Lower leg skin (tissue), 4 donors: ENCODE data around the gene UST. TPM values are rescaled to one million over a fixed set of nuclear protein-coding genes. Genes with fewer than 3 reads are reported as not detected.
"Not testable (repeated sequence)": the region's sequence is repeated elsewhere in the genome, so short reads cannot be mapped to it uniquely, and the experiment has no call there.

Experiments used
- DNase-seq, 2 donors: peaks; one replicate each; pipeline ENCODE4 v3.0.0-alpha.2; 2019; ENCODE audit warnings: low spot score in 2 of 2
- H3K4me3 ChIP-seq: fragments of 200-600 bp; sonication (generic); 2 replicates; pipeline ENCODE4 v1.5.1; 2017; ENCODE audit warnings: mild to moderate bottlenecking, low read depth; ENCODE audit not compliant: poor library complexity, severe bottlenecking
- POLR2A ChIP-seq, 2 donors: fragments of 450-650 bp; IDR thresholded peaks; one replicate each; pipeline ENCODE4 v1.6.1; 2016 to 2017; ENCODE audit warnings: antibody characterized with exemption in 2 of 2, mild to moderate bottlenecking in 1 of 2, moderate library complexity in 1 of 2
- WGBS, 2 donors: methylation state at CpG; one replicate each; pipeline ENCODE4 v1.1.5; 2018; 5-methylcytosine and 5-hydroxymethylcytosine counted together
- intact Hi-C: fragments of 100-400 bp; cut with DNase I; formaldehyde crosslinking; loops from one replicate; pipeline ENCODE4 v1.15.0; 2023; ENCODE audit warnings: low total_unique reads
- total RNA-seq, 4 donors: library from RNA; depleted of rRNA; stranded (reverse); fragments of >200 nt; gene quantifications; one replicate each; pipeline ENCODE4 v1.1.0, GENCODE V29; 2016
- TF ChIP-seq, protein P1 (sequence below), 3 donors: fragments of 450-650 bp; IDR thresholded peaks; one replicate each; pipeline ENCODE4 v1.5.1; 2016; ENCODE audit warnings: antibody characterized with exemption in 3 of 3, mild to moderate bottlenecking in 3 of 3, moderate library complexity in 2 of 3

Gene UST
- total RNA-seq, 4 donors from 2014 or later = 12.2 to 21.7 (median 17.7) TPM

DNA sequence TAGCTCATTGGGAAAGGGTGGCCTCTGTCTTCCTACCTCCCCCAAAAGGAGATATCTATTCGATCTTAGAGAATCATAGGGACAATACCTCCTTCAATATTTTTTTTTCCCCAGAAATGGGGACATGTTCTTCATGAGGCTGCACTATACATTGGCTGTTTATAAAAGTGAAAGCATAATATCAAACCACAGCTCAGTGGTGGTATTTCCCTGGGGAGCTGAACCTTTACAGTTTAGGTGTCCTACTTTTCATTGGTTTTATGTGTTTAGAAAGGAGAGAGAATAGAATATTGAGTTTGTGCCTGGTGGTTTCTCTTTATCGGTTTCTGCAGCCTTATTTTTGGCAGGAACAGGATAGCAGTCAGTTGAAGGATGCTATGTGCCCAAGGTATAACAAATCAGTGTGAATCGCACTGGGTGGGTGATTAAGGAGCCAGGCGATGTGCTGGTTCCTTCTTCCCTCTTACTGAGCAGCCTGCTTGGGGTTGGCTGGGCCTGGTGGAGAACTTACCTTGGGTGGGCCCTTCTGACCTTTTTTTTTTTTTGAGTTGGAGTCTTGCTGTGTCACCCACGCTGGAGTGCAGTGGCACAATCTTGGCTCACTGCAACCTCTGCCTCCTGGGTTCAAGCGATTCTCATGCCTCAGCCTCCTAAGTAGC, 25.2 kb downstream of the UST start:
- intact Hi-C loops = no loop called here
- H3K4me3 ChIP-seq = no peak overlapping the region
- WGBS, 2 donors = 89 to 92% methylated on average over 6 of the region's 6 CpGs
- no peak for DNase-seq
- TF ChIP-seq POLR2A (IDR thresholded peaks at IDR 0.05) = no peak
- TF ChIP-seq, protein P1, sequence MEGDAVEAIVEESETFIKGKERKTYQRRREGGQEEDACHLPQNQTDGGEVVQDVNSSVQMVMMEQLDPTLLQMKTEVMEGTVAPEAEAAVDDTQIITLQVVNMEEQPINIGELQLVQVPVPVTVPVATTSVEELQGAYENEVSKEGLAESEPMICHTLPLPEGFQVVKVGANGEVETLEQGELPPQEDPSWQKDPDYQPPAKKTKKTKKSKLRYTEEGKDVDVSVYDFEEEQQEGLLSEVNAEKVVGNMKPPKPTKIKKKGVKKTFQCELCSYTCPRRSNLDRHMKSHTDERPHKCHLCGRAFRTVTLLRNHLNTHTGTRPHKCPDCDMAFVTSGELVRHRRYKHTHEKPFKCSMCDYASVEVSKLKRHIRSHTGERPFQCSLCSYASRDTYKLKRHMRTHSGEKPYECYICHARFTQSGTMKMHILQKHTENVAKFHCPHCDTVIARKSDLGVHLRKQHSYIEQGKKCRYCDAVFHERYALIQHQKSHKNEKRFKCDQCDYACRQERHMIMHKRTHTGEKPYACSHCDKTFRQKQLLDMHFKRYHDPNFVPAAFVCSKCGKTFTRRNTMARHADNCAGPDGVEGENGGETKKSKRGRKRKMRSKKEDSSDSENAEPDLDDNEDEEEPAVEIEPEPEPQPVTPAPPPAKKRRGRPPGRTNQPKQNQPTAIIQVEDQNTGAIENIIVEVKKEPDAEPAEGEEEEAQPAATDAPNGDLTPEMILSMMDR (IDR thresholded peaks at IDR 0.05) = no peak

DNA sequence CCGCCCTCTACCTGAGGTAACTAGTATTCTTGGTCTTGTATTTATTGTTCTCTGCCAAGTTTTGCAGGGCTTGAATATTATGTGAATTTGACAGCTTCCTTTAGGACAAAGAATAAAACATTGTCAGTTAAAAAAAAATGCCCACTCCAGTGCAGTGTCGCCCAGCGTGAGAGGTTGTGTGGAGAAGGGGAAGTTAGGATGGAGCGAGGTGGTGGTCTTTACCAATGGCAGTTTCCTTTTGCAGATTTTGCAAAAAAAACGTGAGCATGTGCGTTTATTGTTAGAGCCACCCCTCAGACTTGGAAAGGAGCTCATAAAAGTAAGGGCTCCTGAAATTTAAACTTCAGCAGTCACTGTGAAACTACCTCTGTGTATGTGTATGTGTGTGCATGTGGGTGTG, 28.3 kb downstream of the UST start:
- no peak overlapping the region for H3K4me3 ChIP-seq
- no peak for DNase-seq
- intact Hi-C loops = no loop called here
- TF ChIP-seq POLR2A (IDR thresholded peaks at IDR 0.05) = no peak
- TF ChIP-seq, protein P1 (IDR thresholded peaks at IDR 0.05) = no peak
- 73 to 82% methylated on average over 6 of the region's 6 CpGs for WGBS, 2 donors

DNA sequence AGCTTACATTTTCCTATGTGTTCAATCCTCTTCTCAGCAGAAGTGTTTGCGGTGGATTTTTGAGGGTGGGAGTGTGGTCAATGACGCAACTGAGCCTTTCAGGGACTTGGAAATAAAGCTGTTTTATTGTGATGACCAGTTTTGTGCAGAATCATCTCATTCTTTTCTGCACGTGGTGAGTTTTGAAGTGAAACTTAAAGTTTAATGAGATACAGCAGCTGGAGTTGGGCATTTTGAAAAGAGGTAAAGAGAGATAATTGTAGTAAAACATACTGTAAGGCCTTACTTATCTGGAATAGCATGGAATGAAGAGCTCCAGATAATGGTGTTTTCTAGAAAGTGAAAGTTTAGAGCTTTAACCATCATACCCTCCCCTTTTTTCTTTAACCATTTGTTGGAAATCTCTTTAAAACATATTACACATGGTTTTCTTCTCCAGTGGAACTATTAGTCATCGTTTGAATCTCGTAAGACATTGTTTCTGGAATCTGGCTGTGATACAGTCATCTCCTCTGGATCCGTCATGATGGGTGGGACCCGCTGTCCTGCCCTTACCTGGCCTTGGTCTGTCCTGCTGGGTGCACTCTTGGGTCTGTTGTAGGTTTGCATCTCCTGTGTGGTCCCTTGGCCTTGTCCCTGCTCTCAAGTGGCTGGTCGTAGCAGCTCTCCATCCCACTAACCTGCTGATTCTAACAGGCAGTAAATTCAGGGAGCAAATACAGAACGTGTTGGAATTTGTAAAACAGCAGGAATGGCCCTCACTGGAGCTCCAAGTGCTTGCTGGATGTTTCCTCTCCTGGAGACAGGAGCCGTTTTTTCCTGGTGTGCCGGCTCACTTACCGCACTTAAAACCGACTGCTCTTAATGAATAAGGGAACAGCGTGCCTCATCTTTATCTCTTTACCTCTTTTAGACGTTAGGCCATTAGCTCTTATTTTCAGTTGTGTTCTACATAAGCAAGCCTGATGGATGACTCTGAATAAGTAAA, 29.8 kb downstream of the UST start:
- WGBS, 2 donors = 49 to 50% methylated on average over 15 of the region's 15 CpGs
- intact Hi-C loops = no loop called here
- no peak overlapping the region for H3K4me3 ChIP-seq
- no peak for DNase-seq
- TF ChIP-seq, protein P1 (IDR thresholded peaks at IDR 0.05) = no peak
- TF ChIP-seq POLR2A (IDR thresholded peaks at IDR 0.05) = no peak

DNA sequence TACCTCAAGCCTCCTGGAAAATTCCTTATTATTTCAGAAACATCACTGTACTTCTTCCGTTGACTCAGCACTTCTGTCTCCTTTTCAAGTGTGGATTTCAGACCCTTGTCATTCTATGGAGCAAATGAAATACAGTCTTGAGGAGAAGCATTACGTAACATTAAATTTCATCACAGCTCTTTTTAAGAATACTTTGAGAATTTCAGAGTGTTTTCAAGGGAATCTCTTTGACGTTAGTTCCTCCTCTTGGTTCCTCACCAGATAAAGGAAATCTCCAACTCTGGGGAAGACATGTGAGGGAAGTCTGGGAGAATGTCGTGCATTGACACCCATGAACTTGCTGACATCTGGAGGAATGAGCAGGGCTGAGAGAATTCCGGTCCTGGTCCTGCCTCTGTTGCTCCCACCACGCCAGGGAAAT, 32.3 kb downstream of the UST start:
- no peak overlapping the region for H3K4me3 ChIP-seq
- TF ChIP-seq POLR2A (IDR thresholded peaks at IDR 0.05) = no peak
- TF ChIP-seq, protein P1 (IDR thresholded peaks at IDR 0.05) = no peak
- 67 to 72% methylated on average over 6 of the region's 6 CpGs for WGBS, 2 donors
- no peak for DNase-seq
- intact Hi-C loops = no loop called here

DNA sequence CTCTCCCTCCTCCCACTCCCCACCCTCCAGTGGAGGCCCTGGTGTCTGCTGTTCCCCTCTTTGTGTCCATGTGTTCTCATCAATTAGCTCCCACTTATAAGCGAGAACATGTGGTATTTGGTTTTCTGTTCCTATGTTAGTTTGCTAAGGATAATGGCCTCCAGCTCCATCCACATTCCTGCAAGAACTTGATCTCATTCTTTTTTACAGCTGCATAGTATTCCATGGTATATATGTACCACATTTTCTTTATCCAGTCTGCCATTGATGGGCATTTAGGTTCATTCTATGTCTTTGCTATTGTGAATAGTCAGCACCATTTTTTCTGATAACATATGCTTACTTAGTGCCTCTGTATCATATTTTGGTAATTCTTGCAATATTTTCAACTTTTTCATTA, 33.6 kb downstream of the UST start:
- intact Hi-C loops, H3K4me3 ChIP-seq, DNase-seq: not testable (repeated sequence)
- WGBS, 2 donors = 92 to 100% methylated on average over 1 of the region's 1 CpG

DNA sequence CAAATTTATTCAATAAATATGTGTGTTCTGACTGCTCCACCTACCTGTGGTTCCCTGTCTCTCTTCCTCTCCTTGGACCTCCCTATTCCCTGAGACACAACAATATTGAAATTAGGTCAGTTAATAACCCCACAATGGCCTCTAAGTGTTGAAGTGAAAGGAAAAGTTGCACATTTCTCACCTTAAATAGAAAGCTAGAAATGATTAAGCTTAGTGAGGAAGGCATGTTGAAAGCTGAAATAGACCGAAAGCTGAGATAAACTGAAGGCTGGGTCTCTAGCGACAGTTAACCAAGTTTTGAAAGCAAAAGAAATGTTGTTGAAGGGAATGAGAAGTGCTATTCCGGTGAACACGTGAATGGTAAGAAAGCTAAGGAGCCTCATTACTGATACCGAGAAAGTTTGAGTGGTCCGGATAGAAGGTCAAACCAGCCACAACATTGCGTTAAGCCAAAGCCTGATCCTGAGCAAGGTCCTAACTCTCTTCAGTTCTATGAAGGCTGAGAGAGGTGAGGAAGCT, 34.1 kb downstream of the UST start:
- TF ChIP-seq POLR2A (IDR thresholded peaks at IDR 0.05) = no peak
- WGBS, 2 donors = 91% methylated on average over 7 of the region's 7 CpGs
- intact Hi-C loops = no loop called here
- no peak for DNase-seq
- no peak overlapping the region for H3K4me3 ChIP-seq
